ENCODE results near the gene TMEM87B.
"Not testable (repeated sequence)": the region's sequence is repeated elsewhere in the genome, so short reads cannot be mapped to it uniquely, and the experiment has no call there.

Gene TMEM87B

DNA sequence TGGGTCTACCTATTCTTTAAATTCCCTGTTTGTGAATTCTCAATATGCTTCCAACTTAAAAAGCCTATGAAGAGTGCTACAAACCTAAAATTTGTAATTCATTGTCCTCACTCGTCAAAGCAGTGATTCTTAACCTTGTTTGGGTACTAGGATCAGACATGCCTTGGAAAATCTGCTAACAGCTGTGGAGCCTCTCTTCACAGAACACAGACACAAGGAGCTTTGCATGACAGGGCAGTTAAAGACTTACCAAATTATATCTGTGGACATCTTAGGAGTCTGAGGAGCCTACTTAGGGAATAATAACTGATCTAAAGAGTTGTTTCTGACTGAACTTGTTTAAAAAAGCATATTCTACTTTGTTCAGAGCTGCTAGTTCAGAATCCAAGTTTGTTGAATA lies 38.1 kb downstream of the TMEM87B start:
- Histone ChIP-seq H3K36me3 (ENCODE audit: insufficient read depth, low read length) (peaks cover 5% of the 10 kb centered on the region; the same call in 1 of the 2 replicates), H3K9ac (ENCODE audit: low read depth, low read length) (no peak overlapping the region), H3K9me3 (ENCODE audit: control insufficient read depth, insufficient read depth, low read length) (no peaks in the 10 kb centered on the region), H3K4me1 (ENCODE audit: insufficient read depth, low read length) (peaks cover 3% of the 10 kb centered on the region; the same call in 1 of the 2 replicates)

DNA sequence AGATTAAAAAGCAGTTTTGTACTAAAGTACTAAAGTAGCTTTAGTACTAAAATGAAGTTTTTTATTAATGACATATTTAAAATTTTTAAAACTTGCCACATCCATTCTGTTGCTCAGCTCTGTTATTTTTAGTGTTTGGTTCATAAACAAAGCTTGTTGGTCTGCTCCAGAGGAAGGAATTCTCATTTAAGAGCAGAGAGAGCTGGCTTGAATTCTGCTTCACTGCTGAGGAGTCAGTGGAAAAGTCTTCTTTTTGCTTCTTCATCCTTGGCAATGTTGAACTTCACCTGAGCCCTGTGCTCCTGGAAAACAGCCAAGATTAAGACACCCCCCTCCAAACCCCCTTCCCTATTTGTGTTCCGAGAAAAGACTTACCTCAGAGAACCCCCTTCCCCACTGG lies 40.6 kb downstream of the TMEM87B start:
- Histone ChIP-seq H3K9ac (ENCODE audit: low read depth, low read length) (no peak overlapping the region), H3K9me3 (ENCODE audit: control insufficient read depth, insufficient read depth, low read length) (no peaks in the 10 kb centered on the region), H3K36me3 (ENCODE audit: insufficient read depth, low read length) (no peaks in the 10 kb centered on the region; the same call in 1 of the 2 replicates), H3K4me1 (ENCODE audit: insufficient read depth, low read length) (peaks cover 3% of the 10 kb centered on the region; the same call in 1 of the 2 replicates)

DNA sequence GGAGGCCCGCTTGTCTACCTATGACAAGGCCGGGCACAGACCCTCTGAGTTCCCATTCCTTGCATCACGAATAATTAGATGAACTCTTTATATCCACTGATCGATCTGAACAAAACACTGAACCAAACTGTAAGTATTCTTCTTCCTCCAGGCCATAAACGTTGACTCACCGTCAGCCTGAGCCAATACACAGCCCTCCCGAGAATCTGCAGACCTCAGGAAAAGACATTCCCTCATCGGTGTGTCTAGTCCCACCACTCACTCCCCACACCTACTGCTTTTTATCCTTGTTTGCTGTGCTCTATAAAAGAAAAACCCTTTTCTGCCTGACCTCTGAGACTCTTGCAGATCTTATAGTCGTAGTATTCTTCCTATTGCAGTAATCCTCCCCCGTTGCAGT lies 41.0 kb downstream of the TMEM87B start:
- no peak overlapping the region for H3K9ac ChIP-seq (ENCODE audit: low read depth, low read length)
- no peaks in the 10 kb centered on the region for H3K9me3 ChIP-seq (ENCODE audit: control insufficient read depth, insufficient read depth, low read length)
- H3K36me3 ChIP-seq (ENCODE audit: insufficient read depth, low read length): no peaks in the 10 kb centered on the region; the same call in 1 of the 2 replicates
- H3K4me1 ChIP-seq (ENCODE audit: insufficient read depth, low read length): peaks cover 3% of the 10 kb centered on the region; the same call in 1 of the 2 replicates

DNA sequence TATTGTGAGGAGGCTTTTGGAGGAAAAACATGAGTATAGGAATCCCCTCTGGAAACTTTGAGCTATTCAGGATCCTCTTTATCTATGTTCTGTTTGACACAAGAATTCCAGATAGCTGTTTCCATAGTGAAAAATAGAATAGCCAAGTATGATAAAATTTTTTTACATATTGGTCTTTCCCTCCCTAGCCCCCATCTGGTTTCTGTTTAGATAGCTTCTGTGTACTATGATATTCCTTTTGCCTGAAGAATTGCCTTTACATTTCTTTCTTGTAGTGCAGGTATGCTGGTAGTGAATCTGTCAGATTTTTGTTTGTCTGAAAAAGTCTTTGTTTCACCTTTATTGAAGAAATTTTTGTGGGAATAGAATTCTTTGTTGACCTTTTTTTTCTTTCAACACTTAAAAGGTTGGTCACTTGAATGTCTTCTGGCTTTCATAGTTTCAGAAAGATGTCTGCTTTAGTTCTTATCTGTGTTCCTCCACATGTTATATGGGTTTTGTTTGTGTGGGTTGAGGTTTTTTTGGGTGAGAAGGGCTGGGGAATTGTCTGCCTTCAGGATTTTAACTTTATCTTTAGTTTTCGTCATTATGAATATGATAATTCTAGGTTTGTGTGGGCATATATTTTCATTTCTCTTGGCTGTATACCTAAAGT lies 53.2 kb downstream of the TMEM87B start:
- H3K4me1 ChIP-seq (ENCODE audit: insufficient read depth, low read length): no peaks in the 10 kb centered on the region
- peaks cover 10% of the 10 kb centered on the region; the same call in 1 of the 2 replicates for H3K36me3 ChIP-seq (ENCODE audit: insufficient read depth, low read length)
- peaks cover 8% of the 10 kb centered on the region for H3K9me3 ChIP-seq (ENCODE audit: control insufficient read depth, insufficient read depth, low read length)
- H3K9ac ChIP-seq (ENCODE audit: low read depth, low read length): no peak overlapping the region

DNA sequence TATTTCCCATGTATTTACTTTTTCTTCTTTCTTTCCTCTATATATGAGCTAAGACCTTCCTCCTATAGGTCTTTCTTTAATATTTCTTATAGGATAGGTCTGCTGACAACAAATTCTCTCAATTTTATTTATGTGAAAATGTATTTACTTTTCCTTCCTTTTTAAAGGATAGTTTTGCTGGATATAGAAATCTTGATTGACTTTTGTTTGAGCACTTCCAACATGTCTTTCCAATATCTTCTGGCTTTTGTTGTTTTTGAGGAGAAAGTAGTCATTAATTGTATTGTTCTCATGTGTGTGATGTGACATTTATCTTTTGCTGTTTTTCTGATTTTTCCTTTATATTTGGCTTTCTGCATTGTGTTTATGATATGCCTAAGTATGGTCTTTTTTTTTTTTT lies 54.2 kb downstream of the TMEM87B start:
- H3K36me3 ChIP-seq (ENCODE audit: insufficient read depth, low read length): peaks cover 10% of the 10 kb centered on the region; the same call in 1 of the 2 replicates

DNA sequence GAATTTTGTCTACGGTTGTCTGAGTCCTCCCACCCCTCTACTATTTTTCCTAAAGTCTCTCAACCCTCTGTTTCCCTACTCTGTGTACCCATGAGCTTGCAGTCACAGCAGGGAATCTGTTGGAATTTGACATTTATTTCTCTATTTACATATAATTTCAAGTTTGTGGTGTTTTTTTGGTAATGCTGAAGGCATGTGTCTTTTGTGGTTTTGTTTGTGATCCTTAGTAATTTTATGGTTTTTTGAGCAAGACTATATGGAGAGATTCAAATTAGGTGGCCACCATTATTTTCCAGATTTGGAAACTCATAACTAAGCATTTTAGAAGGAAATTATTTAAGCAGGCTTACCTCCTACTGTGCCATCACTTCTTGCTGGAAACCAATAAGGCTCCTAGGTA lies 55.9 kb downstream of the TMEM87B start:
- no peaks in the 10 kb centered on the region for H3K4me1 ChIP-seq (ENCODE audit: insufficient read depth, low read length)
- H3K9me3 ChIP-seq (ENCODE audit: control insufficient read depth, insufficient read depth, low read length): peaks cover 8% of the 10 kb centered on the region
- H3K9ac ChIP-seq (ENCODE audit: low read depth, low read length): no peak overlapping the region
- peaks cover 10% of the 10 kb centered on the region; the same call in 1 of the 2 replicates for H3K36me3 ChIP-seq (ENCODE audit: insufficient read depth, low read length)

More for the DNA sequence above, 54.2 kb downstream of the TMEM87B start:
- Histone ChIP-seq H3K9ac (ENCODE audit: low read depth, low read length) (no peak overlapping the region), H3K4me1 (ENCODE audit: insufficient read depth, low read length) (no peaks in the 10 kb centered on the region), H3K9me3 (ENCODE audit: control insufficient read depth, insufficient read depth, low read length) (peaks cover 8% of the 10 kb centered on the region)

DNA sequence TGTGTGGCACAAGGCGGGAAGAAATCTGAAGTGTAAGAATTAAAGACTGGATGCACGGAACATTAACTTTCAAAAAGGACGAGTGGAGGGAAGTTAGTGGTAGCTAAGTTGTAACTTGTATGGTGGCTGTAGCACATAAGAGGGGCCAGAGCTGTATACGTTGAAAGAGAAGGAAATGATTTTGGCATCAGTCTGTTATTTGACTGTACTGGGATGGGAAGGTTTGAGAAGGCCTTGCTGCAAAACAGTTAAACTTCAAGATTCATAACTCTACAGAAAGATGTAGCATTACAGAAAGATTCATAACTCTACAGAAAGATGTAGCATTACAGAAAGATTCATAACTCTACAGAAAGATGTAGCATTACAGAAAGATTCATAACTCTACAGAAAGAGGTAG lies 58.3 kb downstream of the TMEM87B start:
- not testable (repeated sequence) for H3K36me3 ChIP-seq (ENCODE audit: insufficient read depth, low read length); H3K9me3 ChIP-seq (ENCODE audit: control insufficient read depth, insufficient read depth, low read length); H3K4me1 ChIP-seq (ENCODE audit: insufficient read depth, low read length); H3K9ac ChIP-seq (ENCODE audit: low read depth, low read length)

DNA sequence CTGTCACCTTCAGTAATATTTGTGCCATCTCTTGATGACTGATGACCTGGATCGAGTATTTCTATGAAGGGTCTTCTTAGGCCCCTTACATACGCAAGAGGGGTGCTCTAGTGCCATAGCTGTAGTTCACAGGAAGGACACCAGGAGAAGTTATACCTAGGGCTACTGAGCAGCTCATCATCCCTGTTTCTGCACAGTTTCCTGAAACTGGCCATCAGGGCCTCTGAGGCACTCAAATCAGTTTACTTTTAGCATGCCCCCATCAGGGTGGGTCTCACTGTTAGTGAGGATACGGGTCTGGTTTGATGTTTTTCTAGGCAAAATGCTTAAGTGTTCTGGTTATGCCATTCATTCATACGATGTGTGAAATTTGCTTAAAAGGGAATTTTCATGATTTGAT lies 63.1 kb downstream of the TMEM87B start:
- Histone ChIP-seq H3K9me3 (ENCODE audit: control insufficient read depth, insufficient read depth, low read length) (no peaks in the 10 kb centered on the region; the same call in 1 of the 2 replicates), H3K9ac (ENCODE audit: low read depth, low read length) (no peak overlapping the region), H3K36me3 (ENCODE audit: insufficient read depth, low read length) (no peaks in the 10 kb centered on the region; the same call in 1 of the 2 replicates), H3K4me1 (ENCODE audit: insufficient read depth, low read length) (no peaks in the 10 kb centered on the region)

DNA sequence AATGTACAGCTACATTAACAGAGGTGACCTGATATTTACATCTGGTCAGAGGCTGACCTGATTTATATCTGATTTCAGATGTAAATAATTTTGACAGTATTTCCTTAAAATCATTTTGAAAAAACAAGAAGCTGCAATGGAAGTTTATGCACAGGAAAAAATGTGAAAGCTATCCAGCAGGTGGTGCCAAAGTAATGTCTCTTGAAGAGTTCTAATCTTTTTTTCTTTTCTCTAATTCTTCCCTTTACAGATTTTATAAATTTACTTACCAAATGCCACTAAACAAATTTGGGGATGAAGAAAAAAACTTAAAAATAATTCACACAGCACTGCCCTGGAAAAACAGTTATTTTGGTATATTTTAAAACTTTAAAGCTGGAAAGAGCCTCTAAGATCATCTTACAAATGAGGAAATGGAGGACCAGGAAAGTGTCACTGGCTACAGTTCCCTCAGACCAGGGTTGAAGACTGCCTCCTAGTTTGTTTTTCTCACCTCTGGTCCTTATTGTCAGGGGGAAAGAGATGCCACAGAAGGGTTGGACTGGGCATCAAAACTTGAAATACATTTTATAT lies 66.7 kb downstream of the TMEM87B start:
- Histone ChIP-seq H3K4me1 (ENCODE audit: insufficient read depth, low read length) (no peaks in the 10 kb centered on the region), H3K9me3 (ENCODE audit: control insufficient read depth, insufficient read depth, low read length) (no peaks in the 10 kb centered on the region; the same call in 1 of the 2 replicates), H3K36me3 (ENCODE audit: insufficient read depth, low read length) (no peaks in the 10 kb centered on the region; the same call in 1 of the 2 replicates), H3K9ac (ENCODE audit: low read depth, low read length) (no peak overlapping the region)

DNA sequence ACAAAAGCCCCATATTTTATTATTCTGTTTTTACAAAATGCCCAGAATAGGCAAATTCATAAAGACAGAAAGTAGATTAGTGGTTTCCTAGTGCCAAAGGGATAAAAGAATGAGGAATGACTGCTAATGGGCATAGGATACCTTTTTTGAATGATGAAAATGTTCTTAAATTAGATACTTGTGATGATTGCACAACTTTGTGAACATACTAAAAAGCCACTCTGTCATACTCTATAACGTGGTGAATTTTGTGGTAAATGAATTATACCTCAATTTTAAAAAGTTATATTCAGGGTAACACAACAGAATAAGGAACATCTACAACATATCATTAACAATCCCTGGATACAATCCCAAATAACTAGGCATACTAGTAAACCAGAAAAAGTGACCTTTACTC lies 74.0 kb downstream of the TMEM87B start:
- no peaks in the 10 kb centered on the region; the same call in 1 of the 2 replicates for H3K9me3 ChIP-seq (ENCODE audit: control insufficient read depth, insufficient read depth, low read length)
- no peaks in the 10 kb centered on the region for H3K36me3 ChIP-seq (ENCODE audit: insufficient read depth, low read length)
- no peak overlapping the region for H3K9ac ChIP-seq (ENCODE audit: low read depth, low read length)
- H3K4me1 ChIP-seq (ENCODE audit: insufficient read depth, low read length): no peaks in the 10 kb centered on the region

DNA sequence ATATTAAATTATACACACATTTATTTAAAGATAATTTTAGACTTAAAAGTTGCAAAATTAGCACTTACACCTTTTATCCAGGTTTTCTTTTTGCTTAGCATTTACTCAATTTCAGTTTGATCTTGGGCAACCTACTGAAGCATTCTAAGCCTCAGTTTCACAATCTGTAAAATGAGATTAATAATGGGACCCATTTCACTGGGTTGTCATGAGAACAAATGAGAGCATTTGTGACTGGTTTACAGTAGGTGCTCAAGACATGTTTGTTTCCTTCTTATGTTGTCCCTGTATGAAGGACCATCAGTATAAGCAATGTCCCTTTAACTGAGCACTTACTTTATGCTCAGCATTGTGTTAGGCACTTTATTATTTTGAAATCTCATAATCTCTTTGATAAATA lies 78.3 kb downstream of the TMEM87B start:
- no peak overlapping the region for H3K9ac ChIP-seq (ENCODE audit: low read depth, low read length)
- H3K9me3 ChIP-seq (ENCODE audit: control insufficient read depth, insufficient read depth, low read length): no peaks in the 10 kb centered on the region
- H3K4me1 ChIP-seq (ENCODE audit: insufficient read depth, low read length): no peaks in the 10 kb centered on the region
- H3K36me3 ChIP-seq (ENCODE audit: insufficient read depth, low read length): no peaks in the 10 kb centered on the region; the same call in 1 of the 2 replicates

DNA sequence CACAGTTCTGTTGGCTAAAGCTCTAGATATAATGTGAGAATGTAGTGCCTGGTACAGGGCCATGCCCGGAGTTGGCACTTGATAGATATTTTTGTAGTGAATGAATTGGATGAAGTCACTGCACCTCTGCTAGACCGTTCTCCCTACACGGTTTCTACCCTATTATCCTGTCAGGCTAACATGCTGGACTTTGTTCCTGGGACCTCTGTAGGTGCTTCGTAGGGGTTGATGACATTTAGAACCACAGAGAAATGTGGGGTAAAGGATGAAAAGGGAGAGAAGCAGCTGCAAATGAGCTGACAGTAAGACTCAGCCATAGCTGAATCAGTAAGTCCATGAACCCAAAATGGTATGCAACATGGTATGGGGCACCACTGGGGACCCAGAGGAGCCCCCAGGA lies 79.1 kb downstream of the TMEM87B start:
- H3K4me1 ChIP-seq (ENCODE audit: insufficient read depth, low read length): no peaks in the 10 kb centered on the region
- H3K9me3 ChIP-seq (ENCODE audit: control insufficient read depth, insufficient read depth, low read length): no peaks in the 10 kb centered on the region
- H3K9ac ChIP-seq (ENCODE audit: low read depth, low read length): no peak overlapping the region
- H3K36me3 ChIP-seq (ENCODE audit: insufficient read depth, low read length): no peaks in the 10 kb centered on the region; the same call in 1 of the 2 replicates

DNA sequence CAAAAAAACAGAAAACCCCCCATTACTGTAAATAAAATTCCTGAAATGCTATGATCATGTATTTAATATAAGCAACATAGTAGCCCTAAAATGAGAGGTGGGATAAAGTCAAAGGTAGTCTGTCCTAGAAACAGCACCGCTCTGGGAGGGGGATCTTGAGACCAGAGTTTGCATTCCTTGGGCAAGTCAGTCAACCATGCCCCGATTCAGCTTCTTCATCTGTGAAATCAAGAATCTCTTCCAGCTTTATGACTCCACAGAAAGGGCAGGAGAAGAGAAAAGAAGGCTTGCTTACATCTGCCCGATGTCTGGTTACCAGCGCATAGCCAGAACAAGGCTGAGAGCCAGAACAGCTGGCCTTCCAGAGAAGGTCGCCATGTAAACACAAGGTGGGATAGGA lies 81.0 kb downstream of the TMEM87B start:
- Histone ChIP-seq H3K36me3 (ENCODE audit: insufficient read depth, low read length) (no peaks in the 10 kb centered on the region; the same call in 1 of the 2 replicates), H3K4me1 (ENCODE audit: insufficient read depth, low read length) (no peaks in the 10 kb centered on the region; the same call in 1 of the 2 replicates), H3K9ac (ENCODE audit: low read depth, low read length) (no peak overlapping the region), H3K9me3 (ENCODE audit: control insufficient read depth, insufficient read depth, low read length) (no peaks in the 10 kb centered on the region)

DNA sequence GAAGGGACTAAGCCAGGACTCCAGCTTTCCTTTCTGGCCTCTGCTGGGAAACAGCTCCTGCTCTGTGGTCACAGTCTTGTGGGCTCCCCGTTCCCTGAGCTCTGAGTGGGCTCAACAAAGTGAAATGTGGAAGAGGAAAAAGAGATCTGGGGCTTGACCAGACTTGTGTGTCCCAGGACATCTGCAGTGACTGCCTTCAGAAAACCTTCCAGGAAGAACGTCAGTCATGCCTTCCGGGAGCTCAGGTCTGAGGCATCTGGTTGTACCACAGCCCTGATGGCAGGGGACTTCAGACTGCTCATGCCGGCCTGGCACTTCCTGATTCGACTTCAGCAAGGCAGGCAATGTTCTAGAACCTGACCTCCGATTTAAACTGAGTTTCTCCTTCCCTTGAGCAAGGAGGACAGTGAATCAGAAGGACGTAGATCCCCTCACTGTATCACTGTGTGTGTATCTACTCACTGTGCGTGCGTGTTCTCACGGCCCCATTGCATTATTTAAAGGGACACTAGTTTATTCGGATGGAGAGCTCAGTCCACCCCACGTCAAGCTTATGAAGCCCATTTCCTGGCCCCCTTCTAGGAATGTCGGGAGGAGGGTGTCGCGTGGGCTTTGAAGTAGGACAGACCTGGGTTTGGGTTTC lies 82.6 kb downstream of the TMEM87B start:
- H3K36me3 ChIP-seq (ENCODE audit: insufficient read depth, low read length): no peaks in the 10 kb centered on the region; the same call in 1 of the 2 replicates
- H3K9ac ChIP-seq (ENCODE audit: low read depth, low read length): peak overlapping the region; percentile 62; the same call in 1 of the 2 replicates
- no peaks in the 10 kb centered on the region for H3K9me3 ChIP-seq (ENCODE audit: control insufficient read depth, insufficient read depth, low read length)
- no peaks in the 10 kb centered on the region; the same call in 1 of the 2 replicates for H3K4me1 ChIP-seq (ENCODE audit: insufficient read depth, low read length)

All from ES-I3 (cell line).